Measurements from ENCODE around the gene TMEM258. TPM values are rescaled to one million over a fixed set of nuclear protein-coding genes. Genes with fewer than 3 reads are reported as not detected.

TMEM258 gene
- total RNA-seq, 1 experiment from 2014 or later, result 201 TPM

DNA sequence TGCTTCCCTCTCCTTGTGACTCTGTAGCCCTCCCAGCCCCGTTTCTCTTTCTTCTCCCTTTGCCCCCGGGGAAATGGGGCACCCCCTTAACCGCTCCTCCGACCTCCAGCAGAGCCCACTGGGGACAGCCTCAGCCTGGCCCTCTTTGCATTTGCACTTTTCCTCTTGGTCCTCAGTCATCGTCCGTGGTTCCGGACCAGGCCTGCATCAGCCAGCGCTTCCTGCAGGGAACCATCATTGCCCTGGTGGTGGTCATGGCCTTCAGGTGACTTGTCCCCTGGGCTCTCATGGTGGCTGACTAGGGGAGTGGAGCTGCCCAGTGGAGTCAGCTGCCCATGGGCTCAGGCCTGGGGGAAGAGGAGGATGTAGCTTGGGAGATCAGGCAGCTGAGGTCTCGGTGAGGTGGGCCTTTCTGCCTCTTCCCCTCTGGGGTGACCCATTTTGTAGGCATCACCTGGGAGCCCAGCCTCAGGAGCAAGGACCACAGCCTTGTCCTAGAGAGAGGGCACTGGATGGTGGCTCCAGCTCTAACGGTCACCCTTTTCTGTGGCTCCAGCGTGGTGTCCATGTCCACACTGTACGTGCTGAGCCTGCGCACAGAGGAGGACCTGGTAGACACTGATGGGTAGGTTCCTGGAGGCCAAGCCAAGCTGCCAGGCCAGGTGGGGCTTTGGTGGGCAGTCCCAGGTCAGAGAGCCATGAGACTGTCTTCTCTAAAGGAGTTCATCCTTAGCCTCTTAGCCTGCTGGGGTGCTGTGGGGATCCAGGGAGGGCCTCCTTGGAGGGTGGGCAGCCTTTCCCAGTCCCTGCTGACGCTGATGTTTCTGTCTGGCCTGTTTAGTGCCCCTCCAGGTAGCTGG is 12.5 kb downstream of the TMEM258 start:
- H3K4me1 Mint-ChIP-seq, result peaks cover 20 to 22% of the 10 kb centered on the region in 2 experiments
- no peak for DNase-seq
- H2AK5ac ChIP-seq (ENCODE audit: insufficient read length, low read length), result no peak overlapping the region

More for the DNA sequence above, 12.5 kb downstream of the TMEM258 start:
- Histone ChIP-seq H3K23me2 (ENCODE audit: insufficient read length, low read depth, low read length, poor library complexity, severe bottlenecking) (no peaks in the 10 kb centered on the region), H3K4ac (ENCODE audit: low read depth, low read length) (no peak overlapping the region), H3K27me3 (ENCODE audit: insufficient read depth, low read length) (no peaks in the 10 kb centered on the region), H3T11ph (ENCODE audit: low read length) (no peak overlapping the region), H3K27ac (ENCODE audit: insufficient read length, low read depth, low read length) (no peak overlapping the region), H2AFZ (ENCODE audit: low read length) (no peak overlapping the region), H2BK120ac (ENCODE audit: low read depth, low read length, poor library complexity, severe bottlenecking) (no peak overlapping the region), H3K9me3 (ENCODE audit: control insufficient read depth, low read depth, low read length) (no peaks in the 10 kb centered on the region), H3K56ac (ENCODE audit: insufficient read length, low read depth, low read length) (no peak overlapping the region), H2BK5ac (ENCODE audit: insufficient read length, low read length) (no peak overlapping the region), H4K5ac (ENCODE audit: insufficient read length, low read depth, low read length) (no peak overlapping the region), H2BK20ac (ENCODE audit: low read depth, low read length, poor library complexity, severe bottlenecking) (no peak overlapping the region), H4K91ac (ENCODE audit: insufficient read length, low read depth, low read length) (no peak overlapping the region), H3K4me2 (ENCODE audit: insufficient read depth, insufficient read length, low read length) (no peak overlapping the region), H3K79me1 (ENCODE audit: insufficient read depth, low read depth, low read length, poor library complexity, severe bottlenecking) (no peaks in the 10 kb centered on the region), H2BK12ac (ENCODE audit: insufficient read length, low read depth, low read length) (no peak overlapping the region), H2BK15ac (ENCODE audit: low read depth, low read length) (no peak overlapping the region), H3K14ac (ENCODE audit: insufficient read depth, low read length) (no peak overlapping the region; the same call in 1 of the 2 replicates), H3K4me1 (ENCODE audit: insufficient read depth, low read length) (no peaks in the 10 kb centered on the region), H3K23ac (ENCODE audit: insufficient read length, low read depth, low read length) (no peak overlapping the region), H3K18ac (ENCODE audit: insufficient read length, low read depth, low read length) (no peak overlapping the region), H4K20me1 (ENCODE audit: control insufficient read depth, insufficient read depth, insufficient read length) (no peaks in the 10 kb centered on the region), H3K79me2 (ENCODE audit: insufficient read depth, low read length) (no peaks in the 10 kb centered on the region), H3K9ac (ENCODE audit: extremely low read depth, insufficient read length, low read length) (no peak overlapping the region), H4K8ac (replicated peaks; ENCODE audit: insufficient read length, low read depth, low read length) (no peak overlapping the region)
- Mint-ChIP-seq H3K27me3 (ENCODE audit: low read depth) (peaks cover 2% of the 10 kb centered on the region; the same call in 1 of the 2 replicates), H3K9me3 (peaks cover 0 to 2% of the 10 kb centered on the region in 2 experiments; a peak in 2 of 5 replicates), H3K36me3 (ENCODE audit: insufficient read depth in 1 of 3, low read depth in 3 of 3) (peaks cover 10 to 32% (median 26%) of the 10 kb centered on the region in 3 experiments), H3K27ac (peak overlapping the region in 1 of 3 experiments; percentile 32; a peak in 3 of 7 replicates), H3K4me3 (no peak overlapping the region; a peak in 1 of 5 replicates)
- TF ChIP-seq, protein P1, sequence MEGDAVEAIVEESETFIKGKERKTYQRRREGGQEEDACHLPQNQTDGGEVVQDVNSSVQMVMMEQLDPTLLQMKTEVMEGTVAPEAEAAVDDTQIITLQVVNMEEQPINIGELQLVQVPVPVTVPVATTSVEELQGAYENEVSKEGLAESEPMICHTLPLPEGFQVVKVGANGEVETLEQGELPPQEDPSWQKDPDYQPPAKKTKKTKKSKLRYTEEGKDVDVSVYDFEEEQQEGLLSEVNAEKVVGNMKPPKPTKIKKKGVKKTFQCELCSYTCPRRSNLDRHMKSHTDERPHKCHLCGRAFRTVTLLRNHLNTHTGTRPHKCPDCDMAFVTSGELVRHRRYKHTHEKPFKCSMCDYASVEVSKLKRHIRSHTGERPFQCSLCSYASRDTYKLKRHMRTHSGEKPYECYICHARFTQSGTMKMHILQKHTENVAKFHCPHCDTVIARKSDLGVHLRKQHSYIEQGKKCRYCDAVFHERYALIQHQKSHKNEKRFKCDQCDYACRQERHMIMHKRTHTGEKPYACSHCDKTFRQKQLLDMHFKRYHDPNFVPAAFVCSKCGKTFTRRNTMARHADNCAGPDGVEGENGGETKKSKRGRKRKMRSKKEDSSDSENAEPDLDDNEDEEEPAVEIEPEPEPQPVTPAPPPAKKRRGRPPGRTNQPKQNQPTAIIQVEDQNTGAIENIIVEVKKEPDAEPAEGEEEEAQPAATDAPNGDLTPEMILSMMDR (conservative IDR thresholded peaks at IDR 0.05), result no peak
- WGBS (ENCODE audit: extremely low coverage, insufficient read length, low lambda C conversion rate), result no CpG with 5 or more reads among the region's 14 CpGs
